Muscle layer of colon (tissue), 2 donors: Measurements from ENCODE around the gene LDLRAD4.
A peak's percentile ranks its signal among the peaks of the same experiment; 100 is the strongest.

ENCODE experiments used
- H3K27ac ChIP-seq: one replicate; pipeline ENCODE4 v1.7.0; 2013; ENCODE audit warnings: low read depth, mild to moderate bottlenecking, low read length, moderate library complexity
- H3K27me3 ChIP-seq, 2 donors: one replicate each; pipeline ENCODE4 v1.7.0; 2013; ENCODE audit warnings: low read length in 2 of 2, mild to moderate bottlenecking in 2 of 2; ENCODE audit not compliant: insufficient read depth in 2 of 2, control insufficient read depth in 1 of 2
- H3K36me3 ChIP-seq: one replicate; pipeline ENCODE4 v1.7.0; 2013; ENCODE audit warnings: mild to moderate bottlenecking, low read length; ENCODE audit not compliant: insufficient read depth
- H3K4me1 ChIP-seq: one replicate; pipeline ENCODE4 v1.7.0; 2013; ENCODE audit warnings: mild to moderate bottlenecking, low read length; ENCODE audit not compliant: insufficient read depth
- H3K4me3 ChIP-seq, 2 donors: one replicate each; pipeline ENCODE4 v1.7.0; 2013; ENCODE audit warnings: low read length in 2 of 2, low read depth in 1 of 2, mild to moderate bottlenecking in 1 of 2, moderate library complexity in 1 of 2
- H3K9ac ChIP-seq: one replicate; pipeline ENCODE4 v1.7.0; 2013; ENCODE audit warnings: low read length
- H3K9me3 ChIP-seq: one replicate; pipeline ENCODE4 v1.7.0; 2013; ENCODE audit warnings: mild to moderate bottlenecking, low read length
- donor health status: abdominal sarcoma.
- donor health status: Adenocarcinoma of cecum.

Gene LDLRAD4

GRCh38 chr18:13232086-13232917 is 13.7 kb downstream of the LDLRAD4 start:
- Histone ChIP-seq H3K27ac (no peak overlapping the region), H3K27me3 (no peaks in the 10 kb centered on the region), H3K9ac (no peak overlapping the region), H3K4me1 (peaks cover 22% of the 10 kb centered on the region), H3K9me3 (no peaks in the 10 kb centered on the region), H3K4me3 (peak overlapping the region in 1 of 2 donors; percentile 21), H3K36me3 (no peaks in the 10 kb centered on the region)

- Histone ChIP-seq H3K27ac (no peak overlapping the region), H3K4me3 (no peak overlapping the region), H3K4me1 (peaks cover 26% of the 10 kb centered on the region), H3K27me3 (no peaks in the 10 kb centered on the region), H3K9me3 (no peaks in the 10 kb centered on the region), H3K36me3 (no peaks in the 10 kb centered on the region), H3K9ac (no peak overlapping the region)
Measured at GRCh38 chr18:13232971-13233786, 14.6 kb downstream of the LDLRAD4 start.

- Histone ChIP-seq H3K27me3 (no peaks in the 10 kb centered on the region), H3K9ac (no peak overlapping the region), H3K4me3 (no peak overlapping the region), H3K27ac (no peak overlapping the region), H3K9me3 (no peaks in the 10 kb centered on the region), H3K4me1 (peaks cover 26% of the 10 kb centered on the region), H3K36me3 (no peaks in the 10 kb centered on the region)
Measured at GRCh38 chr18:13233787-13234783, 15.5 kb downstream of the LDLRAD4 start.

GRCh38 chr18:13235421-13235831 is 16.9 kb downstream of the LDLRAD4 start:
- H3K4me1 ChIP-seq = peaks cover 26% of the 10 kb centered on the region
- H3K4me3 ChIP-seq = peak overlapping the region in 1 of 2 donors; percentile 6
- H3K9me3 ChIP-seq = no peaks in the 10 kb centered on the region
- H3K27me3 ChIP-seq = no peaks in the 10 kb centered on the region
- H3K27ac ChIP-seq = peak overlapping the region; percentile 67
- H3K9ac ChIP-seq = no peak overlapping the region
- no peaks in the 10 kb centered on the region for H3K36me3 ChIP-seq

GRCh38 chr18:13235981-13236380 is 17.4 kb downstream of the LDLRAD4 start:
- H3K27ac ChIP-seq = peak overlapping the region; percentile 67
- peaks cover 26% of the 10 kb centered on the region for H3K4me1 ChIP-seq
- no peaks in the 10 kb centered on the region for H3K36me3 ChIP-seq
- H3K27me3 ChIP-seq = no peaks in the 10 kb centered on the region
- H3K9ac ChIP-seq = no peak overlapping the region
- H3K4me3 ChIP-seq = peak overlapping the region in 1 of 2 donors; percentile 6
- no peaks in the 10 kb centered on the region for H3K9me3 ChIP-seq

- Histone ChIP-seq H3K27me3 (no peaks in the 10 kb centered on the region), H3K36me3 (no peaks in the 10 kb centered on the region), H3K9me3 (no peaks in the 10 kb centered on the region), H3K27ac (no peak overlapping the region), H3K4me1 (peaks cover 26% of the 10 kb centered on the region), H3K4me3 (no peak overlapping the region), H3K9ac (no peak overlapping the region)
Measured at GRCh38 chr18:13236411-13236810, 17.9 kb downstream of the LDLRAD4 start.

GRCh38 chr18:13237073-13237472 is 18.5 kb downstream of the LDLRAD4 start:
- Histone ChIP-seq H3K9me3 (no peaks in the 10 kb centered on the region), H3K36me3 (no peaks in the 10 kb centered on the region), H3K4me1 (peaks cover 26% of the 10 kb centered on the region), H3K9ac (no peak overlapping the region), H3K27me3 (no peaks in the 10 kb centered on the region), H3K4me3 (no peak overlapping the region), H3K27ac (no peak overlapping the region)

- Histone ChIP-seq H3K4me1 (peaks cover 26% of the 10 kb centered on the region), H3K9ac (no peak overlapping the region), H3K27me3 (no peaks in the 10 kb centered on the region), H3K9me3 (no peaks in the 10 kb centered on the region), H3K4me3 (no peak overlapping the region), H3K27ac (no peak overlapping the region), H3K36me3 (no peaks in the 10 kb centered on the region)
Measured at GRCh38 chr18:13237641-13238040, 19.1 kb downstream of the LDLRAD4 start.

- H3K4me1 ChIP-seq = peaks cover 26% of the 10 kb centered on the region
- no peak overlapping the region for H3K4me3 ChIP-seq
- H3K27ac ChIP-seq = no peak overlapping the region
- no peak overlapping the region for H3K9ac ChIP-seq
- no peaks in the 10 kb centered on the region for H3K9me3 ChIP-seq
- H3K27me3 ChIP-seq = no peaks in the 10 kb centered on the region
- H3K36me3 ChIP-seq = no peaks in the 10 kb centered on the region
Measured at GRCh38 chr18:13239171-13239956, 20.8 kb downstream of the LDLRAD4 start.

- no peaks in the 10 kb centered on the region for H3K9me3 ChIP-seq
- H3K27ac ChIP-seq = no peak overlapping the region
- H3K4me1 ChIP-seq = peaks cover 25% of the 10 kb centered on the region
- no peak overlapping the region for H3K4me3 ChIP-seq
- H3K9ac ChIP-seq = no peak overlapping the region
- H3K27me3 ChIP-seq = no peaks in the 10 kb centered on the region
- H3K36me3 ChIP-seq = no peaks in the 10 kb centered on the region
Measured at GRCh38 chr18:13240060-13240725, 21.6 kb downstream of the LDLRAD4 start.
